Measurements from ENCODE around the gene ZSCAN31.

The ZSCAN31 gene

GRCh38 chr6:28335564-28336283, at the start of gene ZSCAN31:
TSS of gene ZSCAN31 (minus strand) at chr6:28336148. CDS start at chr6:28329683, 6,465 bp downstream.
- TF ChIP-seq CTCF (IDR thresholded peaks at IDR 0.05; ENCODE audit: low read depth, low read length, missing control alignments): no peak
- Histone ChIP-seq H3K27me3 (replicated peaks) (no peaks in the 10 kb centered on the region), H3K27ac (peak within 1 kb of the TSS; percentile 99), H3K4me3 (ENCODE audit: low read depth, low read length) (peak within 1 kb of the TSS; percentile 67), H3K36me3 (replicated peaks) (no peaks in the 10 kb centered on the region)
- in situ Hi-C loops (cut with HindIII; ENCODE audit: low pct_ligation_motif_present, low sequenced_read_pairs): no loop called here
- peak; percentile 99 for DNase-seq

GRCh38 chr6:28384143-28384533, 48.2 kb upstream of the ZSCAN31 start:
- no peak for TF ChIP-seq CTCF (IDR thresholded peaks at IDR 0.05; ENCODE audit: low read depth, low read length, missing control alignments)
- Histone ChIP-seq H3K4me3 (ENCODE audit: low read depth, low read length) (no peak overlapping the region), H3K27ac (no peak overlapping the region), H3K27me3 (replicated peaks) (no peaks in the 10 kb centered on the region), H3K36me3 (replicated peaks) (peaks cover 5% of the 10 kb centered on the region)
- DNase-seq: no peak
- in situ Hi-C loops (cut with HindIII; ENCODE audit: low pct_ligation_motif_present, low sequenced_read_pairs): no loop called here

GRCh38 chr6:28383235-28384142, 47.5 kb upstream of the ZSCAN31 start:
- Histone ChIP-seq H3K36me3 (replicated peaks) (peaks cover 3% of the 10 kb centered on the region), H3K27me3 (replicated peaks) (no peaks in the 10 kb centered on the region), H3K27ac (peak overlapping the region; percentile 65), H3K4me3 (ENCODE audit: low read depth, low read length) (peak overlapping the region; percentile 67)
- peak; percentile 90 for DNase-seq
- TF ChIP-seq CTCF (IDR thresholded peaks at IDR 0.05; ENCODE audit: low read depth, low read length, missing control alignments): peak; percentile 77
- in situ Hi-C loops (cut with HindIII; ENCODE audit: low pct_ligation_motif_present, low sequenced_read_pairs): no loop called here

GRCh38 chr6:28380381-28380780, 44.4 kb upstream of the ZSCAN31 start:
- no peak for TF ChIP-seq CTCF (IDR thresholded peaks at IDR 0.05; ENCODE audit: low read depth, low read length, missing control alignments)
- Histone ChIP-seq H3K27me3 (replicated peaks) (no peaks in the 10 kb centered on the region), H3K27ac (no peak overlapping the region), H3K36me3 (replicated peaks) (peaks cover 3% of the 10 kb centered on the region), H3K4me3 (ENCODE audit: low read depth, low read length) (no peak overlapping the region)
- in situ Hi-C loops (cut with HindIII; ENCODE audit: low pct_ligation_motif_present, low sequenced_read_pairs): no loop called here
- DNase-seq: no peak

GRCh38 chr6:28378644-28379043, 42.7 kb upstream of the ZSCAN31 start:
- in situ Hi-C loops (cut with HindIII; ENCODE audit: low pct_ligation_motif_present, low sequenced_read_pairs): no loop called here
- no peak overlapping the region for H3K27ac ChIP-seq
- no peak overlapping the region for H3K4me3 ChIP-seq (ENCODE audit: low read depth, low read length)
- H3K36me3 ChIP-seq (replicated peaks): peaks cover 3% of the 10 kb centered on the region
- TF ChIP-seq CTCF (IDR thresholded peaks at IDR 0.05; ENCODE audit: low read depth, low read length, missing control alignments): no peak
- DNase-seq: no peak
- H3K27me3 ChIP-seq (replicated peaks): no peaks in the 10 kb centered on the region

Measured in brain microvascular endothelial cell (primary cell).